ENCODE measurements around the gene CACNA1H. TPM values are rescaled to one million over a fixed set of nuclear protein-coding genes. Genes with fewer than 3 reads are reported as not detected.
"Not testable (repeated sequence)": the region's sequence is repeated elsewhere in the genome, so short reads cannot be mapped to it uniquely, and the experiment has no call there.

Gene CACNA1H
- polyA plus RNA-seq, 3 donors, result 20.3 to 30.5 (median 29.4) TPM

GRCh38 chr16:1197237-1197866 lies 44.4 kb downstream of the CACNA1H start:
- DNase-seq (ENCODE audit: extremely low read depth in 1 of 11, low read depth in 9 of 11, low spot score in 4 of 11), result no peak

- DNase-seq (ENCODE audit: extremely low read depth in 1 of 11, low read depth in 9 of 11, low spot score in 4 of 11), result no peak
These were observed 45.3 kb downstream of the CACNA1H start for GRCh38 chr16:1198194-1198593.

DNA sequence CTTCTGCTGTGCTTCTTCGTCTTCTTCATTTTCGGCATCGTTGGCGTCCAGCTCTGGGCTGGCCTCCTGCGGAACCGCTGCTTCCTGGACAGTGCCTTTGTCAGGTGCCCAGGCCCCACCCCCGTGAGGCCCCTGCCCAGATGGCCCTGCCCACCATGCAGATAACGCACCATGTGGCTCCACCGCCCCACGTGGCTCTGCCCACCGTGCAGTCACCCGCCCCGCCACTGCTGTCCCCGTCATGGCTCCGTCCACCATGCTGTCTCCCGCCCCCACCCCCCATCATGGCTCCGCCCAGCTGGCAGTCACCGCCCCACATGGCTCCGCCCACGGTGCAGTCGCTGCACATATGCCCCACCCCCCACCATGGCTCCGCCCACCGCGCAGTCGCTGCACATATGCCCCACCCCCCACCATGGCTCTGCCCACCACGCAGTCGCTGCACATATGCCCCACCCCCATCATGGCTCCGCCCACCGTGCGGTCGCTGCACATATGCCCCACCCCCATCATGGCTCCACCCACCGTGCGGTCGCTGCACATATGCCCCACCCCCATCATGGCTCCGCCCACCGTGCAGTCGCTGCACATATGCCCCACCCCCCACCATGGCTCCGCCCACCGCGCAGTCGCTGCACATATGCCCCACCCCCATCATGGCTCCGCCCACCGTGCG lies 45.9 kb downstream of the CACNA1H start:
- DNase-seq (ENCODE audit: extremely low read depth in 1 of 11, low read depth in 9 of 11, low spot score in 4 of 11), result not testable (repeated sequence)

DNA sequence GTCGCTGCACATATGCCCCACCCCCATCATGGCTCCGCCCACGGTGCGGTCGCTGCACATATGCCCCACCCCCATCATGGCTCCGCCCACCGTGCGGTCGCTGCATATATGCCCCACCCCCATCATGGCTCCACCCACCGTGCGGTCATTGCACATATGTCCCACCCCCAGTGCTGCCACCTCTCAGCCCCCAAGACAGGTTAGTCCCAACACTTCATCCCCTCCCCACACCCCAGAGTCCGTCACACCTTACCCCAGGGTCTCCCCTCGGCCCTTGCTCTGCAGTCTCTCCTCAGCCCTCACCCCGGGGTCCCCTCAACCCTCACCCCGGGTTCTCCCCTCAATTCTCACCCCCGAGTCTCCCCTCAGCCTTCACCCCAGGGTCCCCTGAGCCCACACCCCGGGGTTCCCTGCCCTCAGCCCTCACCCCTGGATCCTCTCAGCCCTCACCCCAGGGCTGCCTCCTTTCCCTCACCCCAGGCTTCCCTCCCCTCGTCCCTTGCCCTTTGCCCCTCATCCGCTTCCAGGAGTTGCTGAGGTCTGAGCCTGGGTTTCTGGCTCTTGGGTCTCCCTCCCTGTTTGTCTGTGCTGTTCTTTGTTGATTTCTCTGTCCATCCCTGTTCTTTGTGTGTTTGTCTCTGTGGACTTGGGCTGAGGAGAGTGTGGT lies 46.6 kb downstream of the CACNA1H start:
- no peak for DNase-seq (ENCODE audit: extremely low read depth in 1 of 11, low read depth in 9 of 11, low spot score in 4 of 11)

- DNase-seq (ENCODE audit: extremely low read depth in 1 of 11, low read depth in 9 of 11, low spot score in 4 of 11), result no peak
These were observed 47.2 kb downstream of the CACNA1H start for GRCh38 chr16:1200014-1200627.

DNA sequence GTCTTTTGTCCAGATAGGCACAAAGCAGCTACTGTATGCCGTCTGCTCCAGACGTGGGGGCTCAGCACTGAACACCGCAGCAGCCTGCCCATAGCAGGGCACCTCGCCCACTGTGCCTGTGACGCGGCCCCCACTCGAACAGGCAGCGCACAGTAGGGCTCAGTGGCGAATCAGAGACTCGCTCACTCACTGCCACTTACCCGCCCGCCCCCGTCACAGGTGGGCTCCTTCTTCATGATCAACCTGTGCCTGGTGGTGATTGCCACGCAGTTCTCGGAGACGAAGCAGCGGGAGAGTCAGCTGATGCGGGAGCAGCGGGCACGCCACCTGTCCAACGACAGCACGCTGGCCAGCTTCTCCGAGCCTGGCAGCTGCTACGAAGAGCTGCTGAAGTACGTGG lies 48.5 kb downstream of the CACNA1H start:
- no peak for DNase-seq (ENCODE audit: extremely low read depth in 1 of 11, low read depth in 9 of 11, low spot score in 4 of 11)

DNA sequence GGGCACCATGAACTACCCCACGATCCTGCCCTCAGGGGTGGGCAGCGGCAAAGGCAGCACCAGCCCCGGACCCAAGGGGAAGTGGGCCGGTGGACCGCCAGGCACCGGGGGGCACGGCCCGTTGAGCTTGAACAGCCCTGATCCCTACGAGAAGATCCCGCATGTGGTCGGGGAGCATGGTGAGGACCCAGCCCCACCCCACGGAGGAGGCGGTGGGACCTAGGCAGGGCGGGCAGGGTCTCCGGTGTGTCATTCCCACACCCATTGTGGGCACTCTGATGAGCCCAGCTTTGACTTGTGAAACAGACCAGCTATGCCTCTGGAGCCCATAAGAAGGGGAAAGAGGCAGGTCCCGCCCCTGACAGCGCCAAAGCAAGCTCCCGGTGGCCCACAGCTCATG lies 49.4 kb downstream of the CACNA1H start:
- DNase-seq (ENCODE audit: extremely low read depth in 1 of 11, low read depth in 9 of 11, low spot score in 4 of 11), result no peak

DNA sequence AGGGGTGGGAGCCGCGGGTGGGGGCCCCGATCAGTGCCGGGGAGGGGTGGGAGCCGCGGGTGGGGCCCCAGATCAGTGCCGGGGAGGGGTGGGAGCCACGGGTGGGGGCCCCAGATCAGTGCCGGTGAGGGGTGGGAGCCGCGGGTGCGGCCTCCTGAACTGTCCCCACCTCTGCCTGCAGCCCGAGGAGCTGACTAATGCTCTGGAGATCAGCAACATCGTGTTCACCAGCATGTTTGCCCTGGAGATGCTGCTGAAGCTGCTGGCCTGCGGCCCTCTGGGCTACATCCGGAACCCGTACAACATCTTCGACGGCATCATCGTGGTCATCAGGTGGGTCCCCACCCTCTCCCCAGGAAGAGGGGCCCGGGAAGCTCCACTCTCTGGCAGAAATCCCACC lies 52.0 kb downstream of the CACNA1H start:
- DNase-seq (ENCODE audit: extremely low read depth in 1 of 11, low read depth in 9 of 11, low spot score in 4 of 11), result no peak

- no peak for DNase-seq (ENCODE audit: extremely low read depth in 1 of 11, low read depth in 9 of 11, low spot score in 4 of 11)
These were observed 53.4 kb downstream of the CACNA1H start for GRCh38 chr16:1206326-1206725.

- no peak for DNase-seq (ENCODE audit: extremely low read depth in 1 of 11, low read depth in 9 of 11, low spot score in 4 of 11)
These were observed 53.9 kb downstream of the CACNA1H start for GRCh38 chr16:1206786-1207185.

- no peak for DNase-seq (ENCODE audit: extremely low read depth in 1 of 11, low read depth in 9 of 11, low spot score in 4 of 11)
These were observed 55.4 kb downstream of the CACNA1H start for GRCh38 chr16:1208239-1208830.

DNA sequence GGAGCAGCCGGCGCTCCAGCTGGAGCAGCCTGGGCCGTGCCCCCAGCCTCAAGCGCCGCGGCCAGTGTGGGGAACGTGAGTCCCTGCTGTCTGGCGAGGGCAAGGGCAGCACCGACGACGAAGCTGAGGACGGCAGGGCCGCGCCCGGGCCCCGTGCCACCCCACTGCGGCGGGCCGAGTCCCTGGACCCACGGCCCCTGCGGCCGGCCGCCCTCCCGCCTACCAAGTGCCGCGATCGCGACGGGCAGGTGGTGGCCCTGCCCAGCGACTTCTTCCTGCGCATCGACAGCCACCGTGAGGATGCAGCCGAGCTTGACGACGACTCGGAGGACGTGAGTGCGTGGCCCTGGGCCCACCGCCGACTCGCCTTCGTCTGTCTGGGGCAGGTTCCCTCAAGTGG lies 56.2 kb downstream of the CACNA1H start:
- no peak for DNase-seq (ENCODE audit: extremely low read depth in 1 of 11, low read depth in 9 of 11, low spot score in 4 of 11)

GRCh38 chr16:1210461-1210860 lies 57.6 kb downstream of the CACNA1H start:
- no peak for DNase-seq (ENCODE audit: extremely low read depth in 1 of 11, low read depth in 9 of 11, low spot score in 4 of 11)

- no peak for DNase-seq (ENCODE audit: extremely low read depth in 1 of 11, low read depth in 9 of 11, low spot score in 4 of 11)
These were observed 58.8 kb downstream of the CACNA1H start for GRCh38 chr16:1211451-1212268.

DNA sequence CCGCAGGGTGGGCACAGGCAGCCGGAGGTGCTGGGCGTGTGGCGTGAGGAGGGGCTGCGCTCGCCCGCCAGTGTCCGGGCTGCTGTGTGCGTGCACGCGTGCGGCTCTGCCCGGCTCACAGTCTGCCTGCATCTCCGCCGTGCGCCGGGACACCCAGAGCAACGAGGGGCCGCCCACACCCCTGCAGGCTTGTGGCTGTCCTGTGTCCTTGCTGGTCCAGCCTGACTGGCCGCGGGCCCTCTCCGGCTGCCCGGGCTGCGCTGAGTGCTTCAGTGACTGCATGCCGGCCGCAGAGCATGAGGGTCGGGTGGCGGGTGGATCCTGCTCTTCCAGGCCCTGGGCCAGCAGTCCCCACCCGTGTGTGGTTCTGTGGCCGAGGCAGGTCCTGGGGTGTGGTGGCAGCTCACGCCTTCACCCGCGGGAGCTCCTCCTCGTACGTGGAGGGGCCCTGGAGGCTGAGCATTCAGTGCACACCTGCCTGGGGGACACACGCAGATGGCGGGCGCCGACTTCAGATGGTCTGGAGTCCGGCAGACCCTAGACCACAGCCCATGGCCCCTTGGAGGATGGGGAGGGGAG lies 59.8 kb downstream of the CACNA1H start:
- DNase-seq (ENCODE audit: extremely low read depth in 1 of 11, low read depth in 9 of 11, low spot score in 4 of 11), result no peak

GRCh38 chr16:1213231-1213630 lies 60.3 kb downstream of the CACNA1H start:
- DNase-seq (ENCODE audit: extremely low read depth in 1 of 11, low read depth in 9 of 11, low spot score in 4 of 11), result no peak

DNA sequence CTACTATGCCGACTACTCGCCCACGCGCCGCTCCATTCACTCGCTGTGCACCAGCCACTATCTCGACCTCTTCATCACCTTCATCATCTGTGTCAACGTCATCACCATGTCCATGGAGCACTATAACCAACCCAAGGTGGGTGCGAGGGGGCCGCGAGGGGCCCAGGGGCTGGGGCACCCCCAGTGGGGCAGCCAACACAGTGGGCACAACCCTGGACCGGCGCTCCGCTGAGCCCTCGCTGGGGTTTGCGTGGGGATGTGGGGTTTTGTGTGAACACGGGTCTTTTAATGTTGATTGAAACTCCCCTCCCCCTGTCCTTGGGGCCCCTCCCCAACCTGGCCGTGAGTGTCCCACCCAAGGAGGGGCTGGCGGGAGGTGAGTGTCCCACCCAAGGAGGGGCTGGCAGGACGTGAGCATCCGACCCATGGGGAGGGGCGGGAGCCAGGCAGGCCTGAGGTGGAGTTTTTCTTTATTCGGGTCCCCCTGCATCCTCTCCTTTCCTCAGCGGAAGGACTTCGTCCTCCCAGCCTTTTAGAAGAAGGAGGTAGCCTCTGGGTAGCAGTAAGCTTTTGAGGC lies 61.0 kb downstream of the CACNA1H start:
- DNase-seq (ENCODE audit: extremely low read depth in 1 of 11, low read depth in 9 of 11, low spot score in 4 of 11), result no peak

DNA sequence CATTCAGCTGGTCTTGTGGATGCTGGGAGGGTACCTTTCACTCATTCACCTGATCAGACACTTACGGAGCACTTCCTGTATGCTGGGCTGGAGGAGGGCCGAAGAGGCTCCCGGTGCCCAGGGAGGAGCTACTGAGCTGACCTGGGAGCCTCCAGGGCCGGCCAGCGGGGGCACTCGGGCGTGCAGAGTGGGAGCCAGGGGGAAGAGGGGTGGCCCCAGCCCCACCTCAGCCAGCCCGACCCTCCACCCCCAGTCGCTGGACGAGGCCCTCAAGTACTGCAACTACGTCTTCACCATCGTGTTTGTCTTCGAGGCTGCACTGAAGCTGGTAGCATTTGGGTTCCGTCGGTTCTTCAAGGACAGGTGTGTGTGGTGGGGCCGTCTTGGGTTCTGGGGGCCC lies 61.8 kb downstream of the CACNA1H start:
- no peak for DNase-seq (ENCODE audit: extremely low read depth in 1 of 11, low read depth in 9 of 11, low spot score in 4 of 11)
